HG03565 (cell line): ENCODE measurements around the gene CASP6.
A peak's percentile ranks its signal among the peaks of the same experiment; 100 is the strongest.

Experiments used
- ATAC-seq: cut with Tn5 transposase; IDR thresholded peaks from one replicate; pipeline ENCODE4 v1.9.1; 2021; ENCODE audit warnings: mild to moderate bottlenecking, moderate library complexity; ENCODE audit not compliant: unreplicated experiment

Gene CASP6

GRCh38 chr4:109673303-109673702 lies 29.9 kb downstream of the CASP6 start:
- no peak for ATAC-seq

- ATAC-seq, result no peak
Measured at GRCh38 chr4:109672169-109672930, 30.9 kb downstream of the CASP6 start.

GRCh38 chr4:109671350-109671749 lies 31.9 kb downstream of the CASP6 start:
- ATAC-seq, result no peak

- ATAC-seq, result no peak
Measured at GRCh38 chr4:109665783-109666485, 37.3 kb downstream of the CASP6 start.

- ATAC-seq, result no peak
Measured at GRCh38 chr4:109662771-109663170, 40.5 kb downstream of the CASP6 start.

GRCh38 chr4:109662116-109662515 lies 41.1 kb downstream of the CASP6 start:
- ATAC-seq, result no peak

GRCh38 chr4:109658871-109659410 lies 44.3 kb downstream of the CASP6 start:
- ATAC-seq, result no peak

- no peak for ATAC-seq
Measured at GRCh38 chr4:109657854-109658418, 45.3 kb downstream of the CASP6 start.

- no peak for ATAC-seq
Measured at GRCh38 chr4:109655396-109655795, 47.8 kb downstream of the CASP6 start.

- peak; percentile 84 for ATAC-seq
Measured at GRCh38 chr4:109649872-109650271, 53.4 kb downstream of the CASP6 start.

GRCh38 chr4:109648997-109649575 lies 54.2 kb downstream of the CASP6 start:
- ATAC-seq, result no peak

- peak; percentile 59 for ATAC-seq
Measured at GRCh38 chr4:109648266-109648996, 54.8 kb downstream of the CASP6 start.

GRCh38 chr4:109645874-109646710 lies 57.2 kb downstream of the CASP6 start:
- ATAC-seq, result no peak

- ATAC-seq, result no peak
Measured at GRCh38 chr4:109640644-109641043, 62.6 kb downstream of the CASP6 start.
